ENCODE measurements around the gene MLLT3.

MLLT3 gene

GRCh38 chr9:20325008-20325407 lies 297.3 kb downstream of the MLLT3 start:
- DNase-seq, result no peak

DNA sequence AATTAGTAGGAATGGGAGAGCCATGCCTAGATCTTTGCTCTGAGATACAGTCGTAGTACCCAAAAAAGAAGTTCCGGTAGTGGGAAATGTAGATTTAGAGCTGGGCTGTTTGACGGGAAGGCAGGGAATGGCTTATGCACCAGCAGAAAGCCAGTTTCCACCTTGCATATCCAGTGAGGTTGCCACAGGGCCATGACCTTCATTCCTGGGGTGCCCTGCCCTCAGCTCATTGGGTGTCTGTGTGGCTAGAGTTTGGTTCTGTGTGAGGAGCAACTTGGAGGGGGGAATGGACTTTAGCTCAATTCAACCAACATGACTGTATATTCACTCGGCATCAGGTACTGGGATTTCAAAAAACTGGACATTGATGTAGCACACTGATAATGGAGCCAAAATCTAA lies 300.1 kb downstream of the MLLT3 start:
- no peak for DNase-seq

DNA sequence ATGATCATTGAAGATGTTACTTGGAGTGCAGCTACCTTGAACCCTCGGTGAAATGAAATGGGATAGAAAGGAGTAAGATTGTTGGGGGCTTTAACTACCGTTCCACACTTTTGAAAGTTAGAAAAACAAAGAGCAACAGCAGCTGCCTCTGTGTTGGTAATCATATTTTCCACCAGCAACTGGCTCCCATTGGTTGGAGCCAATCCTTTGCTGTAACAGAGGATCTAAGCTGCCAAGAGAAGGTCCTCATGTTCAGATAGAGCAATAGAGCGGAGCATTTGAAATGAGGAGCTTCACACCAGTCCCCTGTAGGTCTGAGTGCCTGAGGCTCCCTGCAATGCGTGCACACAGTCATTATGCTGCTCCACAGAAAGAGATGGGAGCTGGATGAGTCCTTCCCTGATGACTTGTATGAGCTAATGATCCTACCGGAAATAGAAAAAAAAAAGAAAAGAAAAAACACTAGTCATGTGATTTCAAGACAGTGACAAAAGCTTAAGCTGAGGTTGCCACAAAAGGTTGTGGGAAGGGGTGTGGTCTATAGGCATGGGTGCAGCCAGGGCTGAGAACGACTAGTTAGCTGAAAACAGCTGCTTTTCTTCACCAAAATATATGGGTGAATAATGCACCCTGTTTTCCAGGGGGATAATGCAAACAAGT lies 300.7 kb downstream of the MLLT3 start:
- no peak for DNase-seq

GRCh38 chr9:20320921-20321320 lies 301.4 kb downstream of the MLLT3 start:
- no peak for DNase-seq

- DNase-seq, result peak; percentile 6 to 26
These were observed 302.5 kb downstream of the MLLT3 start for GRCh38 chr9:20319641-20320337.

DNA sequence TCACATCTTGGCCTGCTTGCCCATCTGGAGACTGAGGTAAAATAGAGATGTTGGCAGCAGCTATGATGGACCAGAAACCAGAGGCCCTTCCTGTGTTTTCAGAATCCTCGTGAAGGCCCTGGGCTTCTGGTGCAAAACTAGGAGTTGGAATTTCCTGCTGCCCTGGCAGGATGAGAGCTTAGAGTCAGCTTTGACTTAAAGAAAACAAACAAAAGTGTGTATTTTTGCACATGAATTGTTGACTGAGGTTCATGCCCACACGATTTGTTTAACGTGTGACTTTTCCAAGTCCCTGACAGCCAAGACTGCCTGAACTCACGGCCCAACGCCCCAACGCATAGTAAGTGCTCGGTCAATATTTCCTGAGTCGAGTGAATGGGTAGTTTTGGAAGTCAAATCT lies 303.1 kb downstream of the MLLT3 start:
- no peak for DNase-seq

GRCh38 chr9:20317701-20318100 lies 304.6 kb downstream of the MLLT3 start:
- DNase-seq, result no peak

DNA sequence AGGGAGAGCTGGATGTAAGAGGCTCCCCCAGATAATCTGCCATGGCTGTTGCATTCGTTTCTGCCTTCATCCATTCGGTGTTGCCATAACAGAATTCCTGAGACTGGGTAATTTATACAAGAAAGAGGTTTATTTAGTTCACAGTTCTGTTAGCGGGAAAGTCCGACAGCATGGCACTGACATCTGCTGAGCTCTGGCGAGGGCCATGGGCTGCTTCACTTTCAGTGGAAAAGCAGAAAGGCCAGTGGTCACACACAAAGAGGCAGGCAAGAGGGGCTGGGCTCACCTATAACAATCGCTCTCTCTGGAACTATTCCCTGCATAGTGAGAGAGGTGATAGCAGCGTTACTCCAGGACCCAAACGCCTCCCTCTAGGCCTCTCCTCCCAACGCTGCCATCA lies 305.9 kb downstream of the MLLT3 start:
- no peak for DNase-seq

- DNase-seq, result no peak
These were observed 306.6 kb downstream of the MLLT3 start for GRCh38 chr9:20315677-20316076.

DNA sequence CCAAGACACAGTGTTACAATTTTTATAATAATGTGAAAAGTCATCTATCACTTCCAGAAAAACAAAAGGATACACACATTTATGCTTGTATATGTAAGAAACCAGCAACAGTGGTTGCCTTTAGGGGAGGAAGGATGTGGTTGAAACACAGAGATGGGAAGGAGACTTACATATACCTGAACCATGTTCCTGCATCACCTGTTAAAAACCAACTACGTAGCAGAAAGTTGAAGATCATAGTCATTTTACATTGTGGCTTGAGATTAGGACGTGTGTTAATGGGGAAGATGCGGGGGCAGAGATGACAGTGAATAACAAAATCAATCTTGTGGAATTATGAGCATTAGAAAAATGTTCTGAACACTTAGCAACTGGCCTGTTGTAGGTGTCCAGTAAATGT lies 307.3 kb downstream of the MLLT3 start:
- no peak for DNase-seq

DNA sequence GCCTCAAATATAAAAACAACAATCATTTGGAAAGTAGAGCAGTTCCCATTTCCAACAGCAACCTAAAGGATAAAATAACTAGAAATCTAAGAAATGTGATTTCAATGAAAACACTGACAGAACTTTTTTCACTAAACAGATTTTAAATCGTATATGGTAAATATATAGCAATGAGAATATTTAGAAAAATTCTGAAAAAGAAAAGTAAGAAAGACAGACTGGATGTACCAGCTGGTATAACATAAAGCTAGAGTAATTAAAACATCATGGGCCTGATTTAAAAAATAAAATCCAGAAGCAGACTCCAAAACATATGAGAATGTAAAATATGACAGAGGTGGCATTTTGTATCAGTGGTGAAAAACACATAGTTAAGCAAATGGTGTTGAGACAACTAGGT lies 308.9 kb downstream of the MLLT3 start:
- no peak for DNase-seq

- DNase-seq, result no peak
These were observed 309.6 kb downstream of the MLLT3 start for GRCh38 chr9:20312732-20313131.

DNA sequence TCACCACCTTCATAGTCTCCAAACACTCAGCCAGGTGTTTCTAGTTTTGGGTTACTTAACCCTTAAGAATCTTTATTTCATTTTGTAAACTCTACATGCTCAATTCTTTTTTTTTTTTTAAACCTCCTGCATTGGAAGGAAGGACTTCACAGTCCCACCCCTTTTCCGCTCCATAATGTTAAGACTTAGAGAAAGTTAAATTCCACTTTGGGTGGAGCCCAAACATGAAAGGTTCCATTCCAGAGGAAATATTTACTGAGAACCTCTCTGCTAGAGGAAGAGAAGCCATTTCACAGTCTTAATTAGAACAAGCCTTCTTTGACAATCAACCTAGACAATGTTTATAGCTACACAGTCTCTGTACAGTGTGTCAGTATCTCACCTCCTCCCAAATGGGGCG lies 312.3 kb downstream of the MLLT3 start:
- no peak for DNase-seq

DNA sequence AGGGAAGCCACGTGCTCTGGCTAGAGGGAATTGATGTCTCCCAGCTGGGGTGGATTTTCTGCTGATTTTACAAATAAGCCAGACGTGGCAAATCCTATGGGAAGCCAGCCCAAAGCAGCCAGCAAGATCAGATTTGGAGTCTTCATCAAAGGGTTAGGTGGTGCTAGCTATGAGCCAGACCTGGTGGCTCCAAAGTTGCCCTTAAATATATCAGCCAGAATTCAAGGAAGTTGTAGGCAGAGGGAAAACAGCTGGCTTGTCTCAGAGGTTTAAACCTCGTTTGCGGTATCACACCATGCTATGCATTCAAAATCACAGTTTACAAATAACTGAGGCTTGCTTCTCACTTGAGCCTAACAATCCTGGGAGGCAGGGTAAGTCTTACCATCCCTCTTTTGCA lies 313.2 kb downstream of the MLLT3 start:
- DNase-seq, result no peak

- DNase-seq, result no peak
These were observed 314.7 kb downstream of the MLLT3 start for GRCh38 chr9:20307621-20308020.

DNA sequence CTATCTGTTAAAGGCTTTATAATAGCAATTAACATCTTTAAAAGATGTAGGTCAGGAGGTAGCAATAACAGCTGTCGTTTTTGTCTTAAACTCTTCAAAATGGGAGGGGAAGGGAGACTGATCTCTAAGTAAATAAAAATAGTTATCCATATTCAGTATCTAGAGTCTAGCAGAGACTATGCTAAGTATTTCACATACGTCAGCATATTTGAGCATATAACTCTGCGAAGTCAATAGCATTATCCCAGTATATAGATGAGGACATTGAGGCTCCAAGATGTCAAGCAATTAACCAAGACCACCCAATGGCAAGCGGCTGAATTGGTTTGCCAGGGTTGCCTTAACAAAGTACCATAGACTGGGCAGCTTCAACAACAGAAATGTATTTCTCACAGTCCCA lies 316.8 kb downstream of the MLLT3 start:
- no peak for DNase-seq

DNA sequence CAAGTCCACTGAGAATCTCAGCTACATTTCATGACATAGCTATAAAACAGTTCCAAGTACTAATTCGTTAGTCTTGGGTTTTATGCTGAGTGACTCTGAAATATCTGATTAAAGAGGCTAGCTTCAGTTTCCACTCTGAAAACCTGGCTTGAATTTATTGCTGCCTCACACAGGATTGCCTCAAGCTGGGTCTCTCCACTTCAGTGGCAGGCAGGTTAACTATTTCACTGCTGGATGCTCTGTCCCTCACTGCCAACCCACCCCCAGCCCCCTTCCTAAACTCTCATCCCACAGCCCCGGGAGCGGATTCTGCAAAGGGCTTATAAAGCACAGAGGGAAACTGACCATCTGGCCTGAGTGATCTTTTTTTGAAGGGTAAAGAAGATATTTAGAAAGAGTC lies 318.3 kb downstream of the MLLT3 start:
- no peak for DNase-seq

GRCh38 chr9:20303066-20303465 lies 319.2 kb downstream of the MLLT3 start:
- no peak for DNase-seq

DNA sequence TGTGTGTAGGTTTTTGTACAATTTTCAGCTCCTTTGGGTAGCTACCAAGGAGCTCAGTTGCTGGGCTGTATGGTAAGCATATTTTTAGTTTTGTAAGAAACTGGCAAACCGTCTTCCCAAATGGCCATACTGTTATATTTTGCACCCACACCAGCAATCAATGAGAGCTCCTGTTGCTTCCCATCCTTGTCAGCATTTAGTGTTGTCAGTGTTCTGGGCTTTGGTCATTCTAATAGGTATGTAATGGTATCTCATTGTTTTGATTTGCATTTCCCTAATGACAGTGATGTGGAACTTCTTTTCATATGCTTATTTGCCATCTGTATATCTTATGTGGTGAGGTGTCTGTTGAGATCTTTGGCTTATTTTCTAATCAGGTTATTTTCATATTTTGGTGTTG lies 320.1 kb downstream of the MLLT3 start:
- no peak for DNase-seq

DNA sequence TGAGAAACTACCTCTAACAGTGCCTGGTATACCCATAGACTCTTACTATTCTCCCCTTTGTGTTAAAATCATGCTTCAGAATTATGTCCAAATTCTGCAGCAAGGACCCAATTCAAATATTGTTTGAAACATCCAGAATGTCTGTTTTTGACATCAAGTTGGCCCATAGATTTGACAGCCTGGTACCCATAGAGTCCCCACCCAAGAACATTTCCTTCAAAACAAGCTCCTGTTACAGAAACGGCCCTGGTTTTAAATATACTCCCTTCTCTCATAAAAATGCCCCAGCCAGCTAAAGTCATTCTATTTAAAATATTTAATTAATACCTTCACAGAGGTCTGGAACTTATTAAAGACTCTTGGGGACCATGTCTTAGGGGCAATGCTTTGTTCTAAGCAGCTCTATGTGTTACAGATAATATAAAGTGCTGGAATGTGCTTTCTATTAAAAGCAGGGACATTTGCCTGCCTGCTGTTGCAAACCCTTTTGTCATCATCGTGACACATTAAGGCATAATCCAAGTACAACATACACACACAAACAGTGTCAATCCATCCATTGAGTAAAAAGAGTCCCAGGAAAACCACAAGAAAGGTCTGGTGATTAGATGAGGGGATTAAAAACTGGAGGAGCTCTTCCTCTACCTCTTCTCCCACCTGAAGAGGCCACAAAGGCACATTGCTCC lies 321.7 kb downstream of the MLLT3 start:
- no peak for DNase-seq

DNA sequence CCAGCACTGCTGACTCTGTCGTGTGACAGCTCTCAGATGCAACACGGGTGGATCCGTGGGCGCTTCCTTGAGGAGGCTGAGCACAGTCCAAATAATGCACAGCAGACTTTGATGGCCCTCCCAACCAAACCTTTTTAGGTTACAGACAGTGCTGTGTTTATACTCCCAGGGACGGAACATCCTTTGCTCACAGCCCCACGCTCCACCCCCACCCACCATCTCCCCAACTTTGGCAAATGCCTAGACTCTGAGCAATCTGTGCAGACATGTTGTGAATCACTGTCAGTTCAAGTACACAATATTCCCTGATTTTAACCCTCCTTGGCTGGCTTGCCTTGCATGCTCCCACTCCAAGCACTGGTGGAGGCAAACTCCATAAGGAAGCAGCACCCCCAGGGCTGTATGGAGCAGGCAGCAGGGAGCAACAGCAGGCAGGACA lies 324.6 kb downstream of the MLLT3 start:
- DNase-seq, result no peak

GRCh38 chr9:20295555-20295954 lies 326.7 kb downstream of the MLLT3 start:
- no peak for DNase-seq

GRCh38 chr9:20294046-20294750 lies 328.1 kb downstream of the MLLT3 start:
- no peak for DNase-seq

- no peak for DNase-seq
These were observed 330.3 kb downstream of the MLLT3 start for GRCh38 chr9:20292002-20292401.

Data from NCI-H187 (cell line).